LNCaP clone FGC (cell line): Measurements from ENCODE around the gene ITGAV.

ENCODE experiments used
- DNase-seq: peaks from one replicate; pipeline ENCODE4 v3.0.0-alpha.2; 2011; ENCODE audit warnings: low read depth
- H3K4me3 ChIP-seq: 2 replicates; pipeline ENCODE4 v1.5.1; 2011; ENCODE audit warnings: mild to moderate bottlenecking, low read depth, low read length, control low read depth
- TF ChIP-seq, protein P1 (sequence below): IDR thresholded peaks from 2 replicates; pipeline ENCODE4 v1.5.1; 2012; ENCODE audit warnings: mild to moderate bottlenecking; ENCODE audit not compliant: control insufficient read depth, insufficient read depth; ENCODE audit errors: extremely low read depth

Gene ITGAV

DNA sequence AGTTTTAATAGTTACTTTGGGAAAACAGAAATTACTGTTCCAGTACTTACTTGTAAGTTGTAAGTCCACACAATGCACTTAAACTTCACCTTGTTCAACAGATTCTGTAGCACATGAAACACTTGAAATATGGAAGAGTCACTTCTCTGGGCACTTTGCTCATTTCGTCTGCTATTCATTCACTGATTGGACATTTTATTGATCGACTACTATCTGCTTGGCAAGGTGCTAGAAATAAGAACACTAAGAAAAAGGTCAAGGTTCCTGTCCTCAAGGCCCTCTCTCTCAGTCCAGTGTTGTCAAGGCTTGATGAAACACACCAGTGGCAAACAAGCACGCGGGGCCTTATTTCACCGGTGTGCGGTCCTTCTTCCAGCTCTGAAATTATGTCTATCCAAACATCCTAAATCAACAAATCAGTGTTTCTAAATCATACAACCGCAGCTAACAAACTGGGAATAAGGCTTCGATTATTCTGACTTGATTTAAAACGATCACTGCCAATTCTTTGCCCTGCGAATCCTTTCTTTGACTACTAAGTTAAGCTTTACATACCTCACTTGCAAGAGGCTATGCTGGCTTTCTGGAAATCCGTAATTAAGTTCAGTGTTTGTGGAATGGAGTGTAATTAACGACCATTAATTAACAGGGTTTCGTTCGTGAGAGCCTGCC, 780 bp upstream of the ITGAV start:
- H3K4me3 ChIP-seq = peak overlapping the region; percentile 72

GRCh38 chr2:186590350-186590758, 498 bp downstream of the ITGAV start:
- H3K4me3 ChIP-seq = peak overlapping the region; percentile 72
- TF ChIP-seq, protein P1, sequence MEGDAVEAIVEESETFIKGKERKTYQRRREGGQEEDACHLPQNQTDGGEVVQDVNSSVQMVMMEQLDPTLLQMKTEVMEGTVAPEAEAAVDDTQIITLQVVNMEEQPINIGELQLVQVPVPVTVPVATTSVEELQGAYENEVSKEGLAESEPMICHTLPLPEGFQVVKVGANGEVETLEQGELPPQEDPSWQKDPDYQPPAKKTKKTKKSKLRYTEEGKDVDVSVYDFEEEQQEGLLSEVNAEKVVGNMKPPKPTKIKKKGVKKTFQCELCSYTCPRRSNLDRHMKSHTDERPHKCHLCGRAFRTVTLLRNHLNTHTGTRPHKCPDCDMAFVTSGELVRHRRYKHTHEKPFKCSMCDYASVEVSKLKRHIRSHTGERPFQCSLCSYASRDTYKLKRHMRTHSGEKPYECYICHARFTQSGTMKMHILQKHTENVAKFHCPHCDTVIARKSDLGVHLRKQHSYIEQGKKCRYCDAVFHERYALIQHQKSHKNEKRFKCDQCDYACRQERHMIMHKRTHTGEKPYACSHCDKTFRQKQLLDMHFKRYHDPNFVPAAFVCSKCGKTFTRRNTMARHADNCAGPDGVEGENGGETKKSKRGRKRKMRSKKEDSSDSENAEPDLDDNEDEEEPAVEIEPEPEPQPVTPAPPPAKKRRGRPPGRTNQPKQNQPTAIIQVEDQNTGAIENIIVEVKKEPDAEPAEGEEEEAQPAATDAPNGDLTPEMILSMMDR = no peak
- no peak for DNase-seq

More for the DNA sequence above, 780 bp upstream of the ITGAV start:
- TF ChIP-seq, protein P1 = no peak
- DNase-seq = no peak

- peak overlapping the region; percentile 72 for H3K4me3 ChIP-seq
- DNase-seq = no peak
- TF ChIP-seq, protein P1 = no peak
Measured at GRCh38 chr2:186590759-186591505, 1.1 kb downstream of the ITGAV start.

- TF ChIP-seq, protein P1 = no peak
- no peak for DNase-seq
- peak overlapping the region; percentile 72 for H3K4me3 ChIP-seq
Measured at GRCh38 chr2:186591506-186591890, 1.6 kb downstream of the ITGAV start.

GRCh38 chr2:186592137-186592875, 2.5 kb downstream of the ITGAV start:
- DNase-seq = no peak
- TF ChIP-seq, protein P1 = no peak
- H3K4me3 ChIP-seq = no peak overlapping the region

- no peak overlapping the region for H3K4me3 ChIP-seq
- TF ChIP-seq, protein P1 = no peak
- DNase-seq = no peak
Measured at GRCh38 chr2:186593523-186593922, 3.7 kb downstream of the ITGAV start.
